ENCODE results near the gene IL36A.

DNA sequence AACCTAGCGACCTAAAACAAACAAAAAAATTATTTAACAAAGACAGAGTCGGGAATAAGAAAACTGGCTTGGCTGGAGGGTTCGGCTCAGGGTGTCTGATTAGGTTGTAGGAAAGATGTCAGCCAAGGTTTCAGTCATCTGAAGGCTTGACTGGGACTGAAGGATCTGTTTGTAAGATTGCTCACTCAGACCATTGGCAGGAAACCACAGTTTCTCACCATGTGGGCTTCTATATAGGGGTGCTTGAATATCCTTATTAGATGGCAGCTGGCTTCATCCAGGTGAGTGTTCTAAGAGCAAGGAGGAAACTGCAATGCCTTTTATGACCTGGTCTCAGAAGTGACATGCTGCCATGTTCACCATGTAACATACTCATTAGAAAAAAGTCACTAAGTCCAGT, 48.4 kb downstream of the IL36A start:
- TF ChIP-seq MYNN (tag by site-specific recombination; IDR thresholded peaks at IDR 0.05; ENCODE audit: borderline replicate concordance), result no peak
- TF ChIP-seq ZNF140 (tag by site-specific recombination; IDR thresholded peaks at IDR 0.05), result no peak
- TF ChIP-seq, protein P1, sequence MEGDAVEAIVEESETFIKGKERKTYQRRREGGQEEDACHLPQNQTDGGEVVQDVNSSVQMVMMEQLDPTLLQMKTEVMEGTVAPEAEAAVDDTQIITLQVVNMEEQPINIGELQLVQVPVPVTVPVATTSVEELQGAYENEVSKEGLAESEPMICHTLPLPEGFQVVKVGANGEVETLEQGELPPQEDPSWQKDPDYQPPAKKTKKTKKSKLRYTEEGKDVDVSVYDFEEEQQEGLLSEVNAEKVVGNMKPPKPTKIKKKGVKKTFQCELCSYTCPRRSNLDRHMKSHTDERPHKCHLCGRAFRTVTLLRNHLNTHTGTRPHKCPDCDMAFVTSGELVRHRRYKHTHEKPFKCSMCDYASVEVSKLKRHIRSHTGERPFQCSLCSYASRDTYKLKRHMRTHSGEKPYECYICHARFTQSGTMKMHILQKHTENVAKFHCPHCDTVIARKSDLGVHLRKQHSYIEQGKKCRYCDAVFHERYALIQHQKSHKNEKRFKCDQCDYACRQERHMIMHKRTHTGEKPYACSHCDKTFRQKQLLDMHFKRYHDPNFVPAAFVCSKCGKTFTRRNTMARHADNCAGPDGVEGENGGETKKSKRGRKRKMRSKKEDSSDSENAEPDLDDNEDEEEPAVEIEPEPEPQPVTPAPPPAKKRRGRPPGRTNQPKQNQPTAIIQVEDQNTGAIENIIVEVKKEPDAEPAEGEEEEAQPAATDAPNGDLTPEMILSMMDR (tag by site-specific recombination; IDR thresholded peaks at IDR 0.05), result no peak
- TF ChIP-seq ZXDB (tag by site-specific recombination; IDR thresholded peaks at IDR 0.05), result no peak
- TF ChIP-seq, protein P2, sequence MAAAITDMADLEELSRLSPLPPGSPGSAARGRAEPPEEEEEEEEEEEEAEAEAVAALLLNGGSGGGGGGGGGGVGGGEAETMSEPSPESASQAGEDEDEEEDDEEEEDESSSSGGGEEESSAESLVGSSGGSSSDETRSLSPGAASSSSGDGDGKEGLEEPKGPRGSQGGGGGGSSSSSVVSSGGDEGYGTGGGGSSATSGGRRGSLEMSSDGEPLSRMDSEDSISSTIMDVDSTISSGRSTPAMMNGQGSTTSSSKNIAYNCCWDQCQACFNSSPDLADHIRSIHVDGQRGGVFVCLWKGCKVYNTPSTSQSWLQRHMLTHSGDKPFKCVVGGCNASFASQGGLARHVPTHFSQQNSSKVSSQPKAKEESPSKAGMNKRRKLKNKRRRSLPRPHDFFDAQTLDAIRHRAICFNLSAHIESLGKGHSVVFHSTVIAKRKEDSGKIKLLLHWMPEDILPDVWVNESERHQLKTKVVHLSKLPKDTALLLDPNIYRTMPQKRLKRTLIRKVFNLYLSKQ (tag by site-specific recombination; IDR thresholded peaks at IDR 0.05; ENCODE audit: borderline replicate concordance), result no peak
- no peak for TF ChIP-seq ZNF626 (tag by site-specific recombination; IDR thresholded peaks at IDR 0.05)
- TF ChIP-seq ZNF843 (tag by site-specific recombination; IDR thresholded peaks at IDR 0.05), result no peak
- TF ChIP-seq, protein P3, sequence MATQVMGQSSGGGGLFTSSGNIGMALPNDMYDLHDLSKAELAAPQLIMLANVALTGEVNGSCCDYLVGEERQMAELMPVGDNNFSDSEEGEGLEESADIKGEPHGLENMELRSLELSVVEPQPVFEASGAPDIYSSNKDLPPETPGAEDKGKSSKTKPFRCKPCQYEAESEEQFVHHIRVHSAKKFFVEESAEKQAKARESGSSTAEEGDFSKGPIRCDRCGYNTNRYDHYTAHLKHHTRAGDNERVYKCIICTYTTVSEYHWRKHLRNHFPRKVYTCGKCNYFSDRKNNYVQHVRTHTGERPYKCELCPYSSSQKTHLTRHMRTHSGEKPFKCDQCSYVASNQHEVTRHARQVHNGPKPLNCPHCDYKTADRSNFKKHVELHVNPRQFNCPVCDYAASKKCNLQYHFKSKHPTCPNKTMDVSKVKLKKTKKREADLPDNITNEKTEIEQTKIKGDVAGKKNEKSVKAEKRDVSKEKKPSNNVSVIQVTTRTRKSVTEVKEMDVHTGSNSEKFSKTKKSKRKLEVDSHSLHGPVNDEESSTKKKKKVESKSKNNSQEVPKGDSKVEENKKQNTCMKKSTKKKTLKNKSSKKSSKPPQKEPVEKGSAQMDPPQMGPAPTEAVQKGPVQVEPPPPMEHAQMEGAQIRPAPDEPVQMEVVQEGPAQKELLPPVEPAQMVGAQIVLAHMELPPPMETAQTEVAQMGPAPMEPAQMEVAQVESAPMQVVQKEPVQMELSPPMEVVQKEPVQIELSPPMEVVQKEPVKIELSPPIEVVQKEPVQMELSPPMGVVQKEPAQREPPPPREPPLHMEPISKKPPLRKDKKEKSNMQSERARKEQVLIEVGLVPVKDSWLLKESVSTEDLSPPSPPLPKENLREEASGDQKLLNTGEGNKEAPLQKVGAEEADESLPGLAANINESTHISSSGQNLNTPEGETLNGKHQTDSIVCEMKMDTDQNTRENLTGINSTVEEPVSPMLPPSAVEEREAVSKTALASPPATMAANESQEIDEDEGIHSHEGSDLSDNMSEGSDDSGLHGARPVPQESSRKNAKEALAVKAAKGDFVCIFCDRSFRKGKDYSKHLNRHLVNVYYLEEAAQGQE (tag by site-specific recombination; IDR thresholded peaks at IDR 0.05), result no peak
- TF ChIP-seq, protein P4, sequence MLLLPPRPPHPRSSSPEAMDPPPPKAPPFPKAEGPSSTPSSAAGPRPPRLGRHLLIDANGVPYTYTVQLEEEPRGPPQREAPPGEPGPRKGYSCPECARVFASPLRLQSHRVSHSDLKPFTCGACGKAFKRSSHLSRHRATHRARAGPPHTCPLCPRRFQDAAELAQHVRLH (tag by site-specific recombination; IDR thresholded peaks at IDR 0.05), result no peak
- no peak for TF ChIP-seq ZNF138 (tag by site-specific recombination; IDR thresholded peaks at IDR 0.05; ENCODE audit: borderline replicate concordance)
- TF ChIP-seq ZNF274 (IDR thresholded peaks at IDR 0.05; ENCODE audit: low read length), result no peak
- TF ChIP-seq ZNF274 (tag by site-specific recombination; IDR thresholded peaks at IDR 0.05; ENCODE audit: borderline replicate concordance), result no peak
- no peak for TF ChIP-seq ZNF248 (tag by site-specific recombination; IDR thresholded peaks at IDR 0.05)
